HG03159 (cell line): ENCODE measurements around the gene ZBTB11.
"Not testable (repeated sequence)": the region's sequence is repeated elsewhere in the genome, so short reads cannot be mapped to it uniquely, and the experiment has no call there.

Source experiments
- ATAC-seq: cut with Tn5 transposase; IDR thresholded peaks from one replicate; pipeline ENCODE4 v1.9.1; 2021; ENCODE audit warnings: mild to moderate bottlenecking, moderate library complexity; ENCODE audit not compliant: unreplicated experiment

The ZBTB11 gene

DNA sequence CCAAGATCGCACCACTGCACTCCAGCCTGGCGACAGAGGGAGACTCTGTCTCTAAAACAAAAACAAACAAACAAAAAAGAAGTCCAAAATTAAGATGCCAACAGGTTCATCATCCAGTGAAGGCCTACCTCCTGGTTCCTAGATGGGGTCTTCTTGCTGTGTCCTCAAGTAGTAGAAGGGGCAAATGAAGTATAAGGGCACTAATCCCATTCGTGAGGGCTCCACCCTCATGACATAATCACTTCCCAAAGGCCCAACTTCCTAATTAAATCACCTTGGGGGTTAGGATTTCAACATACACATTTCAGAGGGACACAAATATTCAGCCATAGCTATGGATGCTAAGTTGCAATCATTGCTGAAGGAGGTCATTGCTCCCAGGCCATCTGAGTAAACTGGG, 57.2 kb downstream of the ZBTB11 start:
- ATAC-seq = no peak

- no peak for ATAC-seq
Observed at GRCh38 chr3:101618726-101619125, 58.2 kb downstream of the ZBTB11 start.

DNA sequence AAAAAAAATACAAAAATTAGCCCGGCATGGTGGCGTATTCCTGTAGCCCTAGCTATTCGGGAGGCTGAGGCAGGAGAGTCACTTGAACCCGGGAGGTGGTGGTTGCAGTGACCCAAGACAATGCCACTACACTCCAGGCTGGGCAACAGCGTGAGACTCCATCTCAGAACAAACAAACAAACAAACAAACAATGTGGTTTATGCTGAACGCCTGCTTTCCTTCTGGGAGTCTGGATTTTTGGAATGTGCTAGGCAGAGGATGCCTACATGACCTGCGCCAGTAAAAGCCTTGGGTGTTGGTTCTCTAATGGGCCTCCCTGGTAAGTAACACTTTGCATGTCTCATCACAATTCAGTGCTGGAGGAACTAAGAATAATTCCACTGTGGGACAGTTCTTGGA, 59.5 kb downstream of the ZBTB11 start:
- ATAC-seq = no peak

GRCh38 chr3:101615525-101615924, 61.4 kb downstream of the ZBTB11 start:
- ATAC-seq = no peak

DNA sequence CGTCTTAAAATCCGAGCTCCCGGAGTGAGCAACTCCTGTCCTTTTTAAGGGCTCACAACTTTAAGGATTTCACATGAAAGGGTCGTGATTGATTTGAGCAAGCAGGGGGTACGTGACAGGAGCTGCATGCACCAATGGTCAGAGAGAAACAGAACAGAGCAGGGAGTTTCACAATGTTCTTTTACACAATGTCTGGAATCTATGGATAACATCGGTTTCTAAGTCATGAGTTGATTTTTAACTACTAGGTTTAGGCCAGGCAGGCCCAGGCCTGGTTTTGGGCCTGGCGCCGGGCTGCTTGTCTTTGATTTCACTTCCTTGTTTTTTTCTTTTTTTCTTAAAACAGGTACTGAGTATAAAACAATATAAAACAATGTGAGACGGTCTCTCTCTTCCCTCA, 63.9 kb downstream of the ZBTB11 start:
- ATAC-seq = not testable (repeated sequence)

GRCh38 chr3:101611023-101611422, 65.9 kb downstream of the ZBTB11 start:
- no peak for ATAC-seq

DNA sequence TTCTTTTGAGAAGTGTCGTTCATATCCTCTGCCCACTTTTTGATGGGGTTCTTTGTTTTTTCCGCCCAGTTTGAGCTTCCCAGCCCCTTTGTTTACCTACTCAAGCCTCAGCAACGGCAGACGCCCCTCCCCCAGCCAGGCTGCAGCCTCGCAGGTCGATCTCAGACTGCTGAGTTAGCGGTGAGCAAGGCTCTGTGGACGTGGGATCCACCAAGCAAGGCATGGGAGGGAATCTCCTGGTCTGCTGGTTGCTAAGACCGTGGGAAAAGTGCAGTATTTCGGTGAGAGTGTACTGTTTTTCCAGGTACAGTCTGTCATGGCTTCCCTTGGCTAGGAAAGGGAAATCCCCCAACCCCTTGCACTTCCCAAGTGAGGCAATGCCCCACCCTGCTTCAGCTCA, 71.5 kb downstream of the ZBTB11 start:
- not testable (repeated sequence) for ATAC-seq

DNA sequence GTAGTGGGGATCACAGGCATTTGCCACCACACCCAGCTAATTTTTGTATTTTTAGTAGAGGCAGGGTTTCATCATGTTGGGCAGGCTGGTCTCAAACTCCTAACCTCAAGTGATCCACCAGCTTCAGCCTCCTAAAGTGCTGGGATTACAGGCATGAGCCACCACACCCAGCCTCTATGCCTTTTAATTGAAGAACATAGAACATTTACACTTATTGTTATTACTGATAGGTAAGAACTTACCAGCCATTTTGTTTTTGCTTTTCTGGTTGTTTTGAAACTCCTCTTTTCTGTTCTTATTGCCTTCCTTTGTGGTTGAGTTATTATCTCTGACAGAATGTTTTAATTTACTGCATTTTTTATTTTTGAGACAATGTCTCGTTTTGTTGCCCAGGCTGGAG, 73.7 kb downstream of the ZBTB11 start:
- ATAC-seq = no peak

DNA sequence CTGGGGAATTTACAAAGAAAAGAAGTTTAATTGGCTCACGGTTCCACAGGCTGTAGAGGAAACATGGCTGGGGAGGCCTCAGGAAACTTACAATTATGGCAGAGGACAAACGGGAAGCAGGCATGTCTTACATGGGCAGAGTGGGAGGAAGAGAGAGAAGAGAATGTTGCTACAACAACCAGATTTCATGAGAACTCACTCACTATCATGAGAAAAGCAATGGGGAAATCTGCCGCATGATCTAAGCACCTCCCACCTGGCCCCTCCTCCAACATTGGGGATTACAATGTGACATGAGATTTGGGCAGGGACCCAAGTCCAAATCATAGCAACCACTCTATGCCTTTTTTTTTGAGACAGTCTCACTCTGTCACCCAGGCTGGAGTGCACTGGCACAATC, 74.2 kb downstream of the ZBTB11 start:
- no peak for ATAC-seq
